Measurements from ENCODE around the gene ZNF532.
"Not testable (repeated sequence)": the region's sequence is repeated elsewhere in the genome, so short reads cannot be mapped to it uniquely, and the experiment has no call there.

Gene ZNF532

DNA sequence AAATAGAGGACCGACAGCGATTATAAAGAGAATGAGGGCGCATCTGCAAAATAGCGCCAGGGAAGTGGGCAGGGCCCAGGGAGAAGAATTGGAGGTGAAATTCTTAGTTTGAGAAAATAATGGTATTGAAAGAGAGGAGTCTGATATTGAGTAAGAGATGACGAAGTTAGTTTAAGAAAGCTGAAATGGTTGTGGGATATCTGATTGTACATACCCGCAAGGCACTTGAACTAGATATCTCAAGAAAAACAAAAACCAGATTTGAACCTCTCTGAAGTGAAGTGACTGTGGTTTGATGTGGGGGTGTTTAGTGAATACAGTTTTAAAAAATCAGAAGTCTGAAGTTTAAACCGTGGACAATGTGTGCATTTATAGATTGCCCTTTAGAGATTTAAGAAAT is 38.9 kb downstream of the ZNF532 start:
- no peak for DNase-seq

DNA sequence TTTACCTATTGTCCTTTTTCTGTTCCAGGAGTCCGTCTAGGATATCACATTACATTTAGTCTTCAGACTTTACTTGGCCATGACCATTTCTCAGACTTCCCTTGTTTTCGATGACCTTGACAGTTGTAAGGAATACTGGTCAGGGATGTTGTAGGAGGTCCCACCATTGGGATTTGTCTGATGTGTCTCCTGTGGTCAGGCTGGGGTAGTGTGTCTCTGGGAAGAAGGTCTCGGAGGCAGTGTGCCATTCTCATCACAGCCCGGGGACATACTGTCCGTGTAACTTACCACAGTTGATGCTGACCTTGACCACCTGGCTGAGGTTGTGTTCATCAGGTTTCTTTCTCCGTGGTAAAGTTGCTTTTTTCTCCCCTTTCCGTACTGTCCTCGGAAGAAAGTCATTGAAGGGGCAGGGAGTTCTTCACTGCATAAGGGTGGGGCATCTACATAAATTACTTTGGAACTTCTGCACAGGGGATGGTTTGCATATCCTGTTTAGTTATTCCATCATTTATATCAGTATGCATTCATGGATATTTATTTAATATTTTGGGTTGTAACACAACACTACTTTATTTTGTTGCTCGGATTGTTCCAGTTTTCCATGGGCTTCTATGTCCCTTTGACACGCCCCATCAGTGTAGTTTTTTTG is 41.2 kb downstream of the ZNF532 start:
- no peak for DNase-seq

DNA sequence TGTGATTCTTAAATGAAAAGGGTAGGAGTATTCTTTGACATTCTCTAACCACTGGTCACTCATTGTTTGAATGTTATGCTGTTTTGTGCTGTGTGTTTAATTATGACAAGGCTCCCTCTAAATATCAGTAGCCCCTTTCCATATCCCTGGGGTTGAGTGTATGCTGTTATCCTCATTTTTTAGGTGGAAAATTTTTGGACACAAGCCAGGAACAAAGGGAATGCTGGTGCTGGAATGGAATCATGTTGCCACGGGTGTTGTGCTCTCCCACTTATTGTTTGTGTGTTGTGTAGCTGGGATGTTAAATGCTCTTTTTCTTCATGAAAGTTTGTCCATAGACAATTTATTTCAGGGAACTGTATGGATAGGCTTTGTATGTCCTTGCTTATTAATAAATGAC is 43.3 kb downstream of the ZNF532 start:
- no peak for DNase-seq

DNA sequence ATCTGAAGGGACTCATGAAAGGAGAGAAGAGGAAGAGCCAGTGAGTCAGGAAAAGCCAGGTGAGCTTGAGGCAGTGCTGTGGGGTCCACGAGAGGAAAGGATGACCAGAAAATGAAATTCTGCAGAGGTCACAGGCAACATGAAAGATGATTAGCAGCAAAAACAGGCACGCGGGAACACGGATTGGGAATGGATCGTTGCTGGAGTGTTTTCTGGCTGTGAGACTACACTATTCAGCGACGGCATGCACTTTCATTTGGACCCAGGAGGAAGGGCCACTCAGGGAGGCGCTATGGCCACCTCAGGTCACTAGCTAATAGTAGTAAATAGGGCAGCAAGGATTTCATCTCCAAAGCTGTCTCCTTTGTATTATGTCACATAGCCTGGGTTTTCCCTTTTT is 44.8 kb downstream of the ZNF532 start:
- DNase-seq, result no peak

DNA sequence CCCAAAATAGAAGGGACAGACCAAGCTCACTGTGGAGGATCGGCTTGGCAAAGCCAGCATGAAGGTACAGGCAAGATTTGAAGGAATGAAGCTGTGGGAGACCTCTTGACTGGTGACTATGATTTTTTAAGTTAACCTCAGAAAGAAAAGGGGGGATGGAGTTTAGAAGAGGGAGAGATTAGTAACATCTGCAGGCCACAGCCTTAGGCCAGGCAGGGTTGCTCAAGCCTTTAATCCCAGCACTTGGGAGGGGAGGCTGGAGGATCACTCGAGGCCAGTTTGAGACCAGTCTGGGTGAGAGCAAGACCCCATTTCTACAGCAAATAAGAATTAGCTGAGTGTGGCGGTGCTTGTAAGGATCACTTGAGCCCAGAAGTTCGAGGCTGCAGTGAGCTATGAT is 46.6 kb downstream of the ZNF532 start:
- no peak for DNase-seq

DNA sequence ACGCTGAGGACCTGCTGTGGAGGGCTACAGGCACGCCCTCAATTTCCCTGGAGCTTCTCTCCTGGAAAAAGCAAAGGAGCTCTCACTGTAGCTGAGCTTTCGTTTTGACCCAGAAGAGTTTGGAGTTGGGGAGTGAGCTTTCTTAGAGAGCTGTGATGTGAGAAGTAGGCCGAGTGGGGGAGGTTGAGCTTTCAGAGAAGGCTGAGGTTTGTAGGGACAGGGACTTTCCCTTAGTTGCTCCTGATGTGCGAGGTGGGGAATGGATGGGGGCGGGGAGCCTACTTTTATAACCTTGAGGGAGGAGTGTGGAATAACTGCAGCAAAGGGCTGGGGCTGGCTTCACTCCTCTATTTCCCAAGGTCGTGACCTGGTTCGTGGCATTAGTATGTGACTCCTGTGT is 47.1 kb downstream of the ZNF532 start:
- DNase-seq, result no peak

DNA sequence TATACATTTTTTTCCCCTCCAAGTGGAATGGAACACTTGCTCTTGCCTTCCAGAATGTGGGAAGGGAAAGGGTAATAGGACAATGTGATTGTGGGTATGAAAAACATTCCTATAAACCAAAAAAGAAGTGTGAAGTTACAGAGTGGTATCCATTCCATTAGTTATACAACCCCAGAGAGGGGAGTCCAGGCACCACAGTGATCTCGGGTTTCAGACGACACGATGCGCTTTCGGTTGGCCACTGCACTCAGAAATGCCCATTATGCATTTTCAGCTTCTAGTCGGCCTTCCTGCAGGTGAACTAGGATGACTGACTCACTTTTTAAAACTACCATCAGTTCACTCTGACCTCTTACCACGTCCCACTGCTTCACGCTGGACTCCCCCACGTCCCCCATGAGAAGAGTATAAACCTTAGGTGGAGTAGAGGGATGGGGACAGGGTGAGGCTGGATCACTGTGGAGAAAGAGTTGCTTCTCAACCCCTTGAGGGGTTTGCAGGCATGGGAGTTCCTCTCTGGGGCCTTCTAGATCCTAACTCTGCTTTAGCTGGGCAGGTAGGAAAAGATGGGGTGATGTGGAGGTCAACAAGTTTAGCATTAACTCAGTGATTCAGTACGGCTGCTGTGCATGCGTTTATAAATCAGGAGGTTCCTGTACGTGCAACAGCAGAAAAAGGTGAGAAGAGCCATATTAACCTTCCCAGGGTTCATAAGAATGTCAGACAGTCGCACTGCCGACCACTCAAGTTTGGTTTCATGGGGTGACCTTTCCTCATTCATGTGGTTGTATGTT is 50.5 kb downstream of the ZNF532 start:
- no peak for DNase-seq

DNA sequence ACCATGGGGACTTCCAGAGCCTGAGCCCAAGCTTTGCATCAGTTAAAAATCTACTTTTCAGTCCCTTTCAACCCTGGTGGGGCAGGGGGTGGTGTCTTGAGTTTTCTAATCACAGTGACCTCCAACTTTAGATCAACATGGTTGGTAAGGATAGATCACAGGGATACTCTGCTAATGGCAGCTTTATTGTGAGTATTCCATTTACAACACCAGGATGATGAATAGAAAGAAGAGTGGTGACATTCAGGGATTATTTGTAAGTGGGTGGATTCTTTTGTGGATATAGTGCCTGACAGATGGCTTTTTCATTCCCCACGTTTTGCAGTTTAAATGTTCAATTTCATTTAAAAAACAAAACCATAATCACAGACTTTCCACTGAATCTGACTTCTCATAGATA is 51.3 kb downstream of the ZNF532 start:
- no peak for DNase-seq

DNA sequence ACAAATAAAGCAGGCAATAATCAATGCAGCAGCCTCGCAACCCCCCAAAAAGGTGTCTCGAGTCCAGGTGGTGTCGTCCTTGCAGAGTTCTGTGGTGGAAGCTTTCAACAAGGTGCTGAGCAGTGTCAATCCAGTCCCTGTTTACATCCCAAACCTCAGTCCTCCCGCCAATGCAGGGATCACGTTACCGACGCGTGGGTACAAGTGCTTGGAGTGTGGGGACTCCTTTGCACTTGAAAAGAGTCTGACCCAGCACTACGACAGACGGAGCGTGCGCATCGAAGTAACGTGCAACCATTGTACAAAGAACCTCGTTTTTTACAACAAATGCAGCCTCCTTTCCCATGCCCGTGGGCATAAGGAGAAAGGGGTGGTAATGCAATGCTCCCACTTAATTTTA is 55.3 kb downstream of the ZNF532 start:
- not testable (repeated sequence) for DNase-seq

DNA sequence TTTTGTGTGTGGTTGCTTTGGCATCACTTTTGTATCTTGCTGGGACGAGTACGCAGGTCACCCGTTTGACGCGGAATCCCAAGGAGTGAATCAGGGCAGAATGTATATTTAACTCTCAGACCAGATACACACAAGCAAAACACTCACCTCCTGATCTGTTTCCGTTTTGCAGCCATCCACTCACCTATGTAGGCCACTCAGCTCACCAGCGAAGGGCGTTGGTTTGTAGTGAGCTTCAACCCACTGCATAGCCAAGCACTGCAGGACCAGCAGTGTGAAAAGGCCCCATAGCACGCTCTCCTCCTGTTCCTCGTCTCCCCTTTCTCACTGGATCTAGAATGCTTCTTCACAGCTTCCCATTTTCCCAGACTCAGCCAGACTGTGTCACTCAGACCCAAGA is 58.3 kb downstream of the ZNF532 start:
- no peak for DNase-seq

DNA sequence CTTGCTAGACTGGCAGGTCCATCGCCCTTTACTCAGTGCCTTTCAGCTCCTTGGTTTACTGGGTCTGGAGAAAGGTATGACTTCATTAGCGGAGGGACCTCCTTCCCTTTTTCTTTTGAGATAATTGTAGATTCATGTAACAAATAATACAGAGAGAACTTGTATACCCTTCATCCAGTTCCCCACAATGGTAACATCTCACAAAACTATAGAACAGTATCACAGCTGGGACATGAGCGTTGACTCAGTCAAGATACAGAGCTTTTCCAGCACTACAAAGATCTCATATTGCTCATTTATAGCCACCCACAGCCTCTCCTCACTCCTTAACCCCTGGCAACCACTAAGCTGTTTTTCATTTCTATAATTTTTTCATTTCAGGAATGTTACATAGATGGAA is 59.8 kb downstream of the ZNF532 start:
- DNase-seq, result no peak

DNA sequence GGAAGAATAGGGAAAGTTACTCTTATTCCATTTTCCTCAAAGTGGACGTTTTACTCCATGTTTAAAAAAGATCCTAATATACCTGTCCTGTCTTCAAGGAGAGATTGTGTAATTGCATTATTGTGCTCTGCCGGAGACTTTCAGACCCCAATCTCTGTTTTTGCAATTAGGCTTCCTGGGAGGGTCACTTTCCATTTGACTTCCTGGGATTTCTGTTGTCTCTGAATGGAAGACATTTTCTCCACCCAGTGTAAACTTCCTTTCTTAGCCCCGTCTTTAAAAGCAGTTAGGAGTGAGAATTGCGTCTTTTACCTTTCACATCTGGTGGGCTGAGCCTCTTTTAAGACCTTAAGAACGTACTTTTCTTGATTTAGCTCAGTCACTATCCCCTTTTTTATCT is 63.0 kb downstream of the ZNF532 start:
- no peak for DNase-seq

DNA sequence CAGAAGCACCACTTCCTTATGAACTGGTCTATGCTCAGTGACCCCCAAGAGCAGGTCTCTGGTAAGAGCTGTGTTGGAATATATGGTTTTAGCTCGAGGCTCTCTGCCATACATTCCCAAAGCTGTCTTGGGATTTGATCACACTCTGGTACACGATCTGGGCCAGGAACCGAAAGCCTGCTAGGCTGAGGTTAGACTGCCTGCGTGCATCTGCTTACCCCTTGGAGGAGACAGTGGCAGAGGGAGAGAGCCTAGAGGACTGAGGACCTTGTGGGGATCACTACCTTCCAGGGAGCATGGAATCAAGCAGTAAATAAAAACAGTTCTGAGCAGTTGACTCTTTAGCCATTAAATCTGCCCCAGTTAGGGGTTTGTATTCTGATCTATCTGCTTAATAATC is 63.7 kb downstream of the ZNF532 start:
- no peak for DNase-seq

DNA sequence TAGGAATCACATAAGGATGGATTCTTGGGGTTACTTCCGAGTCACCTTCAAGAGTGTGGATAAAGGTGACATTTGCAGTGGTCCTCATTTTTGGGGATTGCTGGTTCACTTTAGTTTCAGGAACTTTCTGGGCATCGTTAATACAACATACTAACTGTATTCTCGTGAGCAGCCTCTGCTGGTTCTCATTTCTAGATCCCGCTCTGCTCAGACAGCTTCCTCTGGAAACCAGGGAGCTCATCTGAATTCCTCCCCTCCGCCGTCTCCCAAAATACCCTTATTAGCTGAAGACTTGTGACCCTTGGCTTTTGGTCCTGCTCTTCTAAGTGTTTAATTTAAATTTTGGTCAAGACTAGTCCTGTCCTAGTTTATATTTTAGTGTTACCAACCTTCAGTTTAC is 64.5 kb downstream of the ZNF532 start:
- no peak for DNase-seq

DNA sequence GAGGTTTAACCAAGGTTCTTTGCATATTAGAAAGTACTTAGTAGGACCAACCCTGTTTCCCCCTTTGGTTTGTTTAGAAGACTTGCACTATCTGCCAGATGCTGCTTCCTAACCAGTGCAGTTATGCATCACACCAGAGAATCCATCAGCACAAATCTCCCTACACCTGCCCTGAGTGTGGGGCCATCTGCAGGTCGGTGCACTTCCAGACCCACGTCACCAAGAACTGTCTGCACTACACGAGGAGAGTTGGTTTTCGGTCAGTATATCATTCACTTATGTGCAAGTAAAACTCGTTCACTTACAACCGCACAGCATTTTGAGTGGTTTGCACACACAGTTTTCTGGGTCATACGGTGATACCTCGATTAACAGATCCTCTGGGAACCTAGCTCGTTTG is 69.7 kb downstream of the ZNF532 start:
- DNase-seq, result no peak

DNA sequence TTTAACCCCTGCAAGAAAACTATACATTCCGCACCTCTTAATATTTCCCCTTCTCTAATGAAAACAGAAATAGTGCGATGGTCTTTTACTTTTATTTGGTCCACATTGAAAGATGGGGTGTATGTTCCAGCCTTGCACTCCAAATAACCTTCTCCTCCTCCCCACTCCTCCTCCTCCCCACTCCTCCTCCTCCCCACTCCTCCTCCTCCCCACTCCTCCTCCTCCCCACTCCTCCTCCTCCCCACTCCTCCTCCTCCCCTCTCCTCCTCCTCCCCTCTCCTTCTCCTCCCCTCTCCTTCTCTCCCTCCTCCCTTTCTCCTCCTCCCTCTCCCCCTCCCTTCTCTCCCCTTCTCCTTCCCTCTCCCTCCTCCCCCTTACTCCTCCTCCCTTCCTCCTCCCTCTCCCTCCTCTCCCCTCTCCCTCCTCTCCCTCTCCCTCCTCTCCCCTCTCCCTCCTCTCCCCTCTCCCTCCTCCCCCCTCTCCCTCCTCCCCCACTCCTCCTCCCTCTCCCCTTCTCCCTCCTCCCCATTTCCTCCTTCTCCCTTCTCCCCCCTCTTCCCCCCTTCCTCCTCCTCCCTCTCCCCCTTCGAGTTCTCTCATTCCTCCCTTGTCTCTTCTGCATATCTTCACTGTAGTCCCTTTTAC is 70.4 kb downstream of the ZNF532 start:
- no peak for DNase-seq

DNA sequence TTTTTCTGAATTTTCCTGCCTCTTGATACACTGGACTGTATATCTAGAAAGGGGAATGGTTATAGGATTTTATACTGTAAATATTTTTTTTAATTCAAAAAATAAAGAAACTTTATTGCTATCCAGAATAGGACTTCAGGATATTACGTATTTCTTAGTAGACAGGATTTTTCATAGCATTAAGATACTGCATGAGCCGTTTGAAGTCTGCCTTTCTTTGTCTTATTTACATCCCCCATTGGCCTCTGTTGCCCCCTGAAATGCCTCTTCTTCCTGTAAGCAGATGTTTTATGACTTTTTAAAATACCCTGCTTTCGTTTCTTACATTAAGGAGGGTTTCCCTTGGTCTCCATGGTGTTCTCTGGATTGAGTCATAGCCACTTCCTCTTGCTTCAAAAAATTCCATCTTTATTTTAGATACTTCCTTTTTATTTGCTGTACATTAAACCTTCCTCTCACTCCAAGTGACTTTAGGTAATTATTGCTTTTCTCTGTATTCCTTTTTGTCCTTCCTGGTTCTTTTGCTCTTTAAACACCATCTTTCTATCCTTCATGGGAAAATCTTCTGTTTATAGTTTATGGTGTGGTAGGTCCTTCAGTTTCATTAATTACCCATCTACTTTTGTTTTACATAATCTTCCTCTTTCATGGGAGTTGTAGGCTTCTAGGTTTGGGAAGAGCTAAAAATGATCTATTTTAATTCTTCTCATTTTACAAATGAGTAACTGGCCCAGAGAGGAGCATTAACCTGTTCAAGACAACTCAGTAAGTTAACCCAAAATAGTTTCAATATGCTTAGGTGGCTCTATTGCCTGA is 72.6 kb downstream of the ZNF532 start:
- DNase-seq, result no peak

DNA sequence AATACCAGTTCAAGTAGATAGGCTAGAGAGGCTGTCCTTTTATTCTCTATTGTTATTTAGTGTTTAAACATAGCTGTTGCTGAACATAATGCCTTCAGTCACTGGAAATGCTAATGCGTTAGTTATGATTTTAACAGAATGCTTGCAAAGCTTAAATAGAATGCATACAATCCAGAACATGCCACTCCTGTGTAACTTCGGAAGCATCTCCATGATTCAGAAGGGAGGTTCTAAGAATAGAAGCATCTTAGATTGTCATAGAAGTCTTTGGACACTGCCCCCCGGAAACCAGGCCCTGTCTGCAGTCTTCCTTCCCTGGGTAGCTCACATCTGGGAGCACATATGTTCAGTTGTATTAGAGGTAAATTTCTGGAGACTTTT is 73.2 kb downstream of the ZNF532 start:
- no peak for DNase-seq

DNA sequence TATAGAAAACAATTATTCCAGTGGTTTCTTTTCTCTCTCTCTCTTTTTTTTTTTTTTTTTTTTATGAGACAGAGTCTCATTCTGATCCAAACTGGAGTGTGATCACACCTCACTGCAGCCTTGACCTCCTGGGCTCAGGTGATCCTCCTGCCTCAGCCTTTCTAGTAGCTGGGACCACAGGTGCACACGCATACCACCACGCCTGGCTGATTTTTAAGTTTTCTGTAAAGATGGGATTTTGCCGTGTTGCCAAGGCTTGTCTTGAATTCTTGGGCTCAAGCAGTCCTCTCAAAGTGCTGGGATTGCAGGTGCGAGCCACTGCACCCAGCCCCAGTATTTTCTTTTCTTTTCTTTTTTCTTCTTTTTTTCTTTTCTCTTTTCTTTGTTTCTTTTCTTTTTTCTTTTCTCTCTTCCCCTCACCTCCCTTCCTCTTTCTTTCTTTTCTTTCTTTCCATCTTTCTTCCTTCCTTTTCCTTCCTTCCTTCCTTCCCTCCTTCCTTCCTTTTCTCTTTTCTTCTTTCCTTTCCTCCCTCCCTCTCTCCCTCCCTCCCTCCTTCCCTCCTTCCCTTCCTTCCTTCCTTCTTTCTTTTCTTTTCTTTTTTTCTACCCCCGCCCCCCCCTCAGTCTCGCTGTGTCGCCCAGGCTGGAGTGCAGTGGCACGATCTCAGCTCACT is 76.9 kb downstream of the ZNF532 start:
- DNase-seq, result no peak

DNA sequence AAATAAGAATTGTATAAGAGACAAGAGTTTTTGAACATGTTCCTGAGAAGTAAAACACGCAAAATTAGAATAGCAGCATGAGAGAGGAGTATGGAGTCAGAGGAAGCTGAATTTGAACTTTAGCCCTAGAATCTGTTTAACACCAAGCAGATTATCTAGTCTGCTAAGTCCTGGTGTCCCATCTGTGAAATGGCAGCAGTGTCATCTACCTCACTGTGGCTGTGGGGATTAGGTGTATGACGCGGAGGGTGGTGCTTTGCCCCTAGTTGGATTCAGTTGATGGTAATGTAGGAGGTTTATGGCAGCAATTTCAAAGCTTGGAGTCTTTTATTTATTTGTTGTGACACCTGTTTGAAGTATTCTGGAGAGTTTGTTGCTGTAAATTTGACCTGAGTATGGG is 79.2 kb downstream of the ZNF532 start:
- DNase-seq, result no peak

DNA sequence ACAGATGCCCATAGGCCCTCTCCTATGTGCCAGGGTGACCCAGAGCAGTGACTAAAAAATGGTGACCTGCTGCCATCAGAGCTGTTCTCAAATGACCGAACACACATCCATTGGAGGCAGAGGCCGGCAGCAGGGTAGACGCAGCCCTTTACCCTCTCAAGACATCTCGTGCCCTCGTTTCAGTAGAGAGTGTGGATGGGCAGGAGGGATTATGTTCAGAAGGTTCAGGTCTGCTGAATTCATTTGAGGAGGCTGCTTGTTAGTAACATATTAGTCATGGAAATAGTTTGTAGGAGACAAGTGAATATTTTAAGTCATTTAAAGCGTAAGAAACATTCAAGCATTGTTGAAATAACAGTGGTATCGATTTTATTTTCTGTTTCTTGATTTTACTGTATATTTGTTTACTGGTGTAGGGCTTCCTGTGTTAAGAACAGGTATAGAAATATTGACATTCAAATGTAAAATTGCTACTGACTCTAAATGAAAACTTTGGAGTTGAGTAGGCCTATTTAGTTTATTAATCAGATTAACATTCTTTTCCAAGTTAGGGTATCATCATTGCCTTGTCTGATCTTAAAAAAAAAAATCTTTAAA is 82.6 kb downstream of the ZNF532 start:
- DNase-seq, result no peak

DNA sequence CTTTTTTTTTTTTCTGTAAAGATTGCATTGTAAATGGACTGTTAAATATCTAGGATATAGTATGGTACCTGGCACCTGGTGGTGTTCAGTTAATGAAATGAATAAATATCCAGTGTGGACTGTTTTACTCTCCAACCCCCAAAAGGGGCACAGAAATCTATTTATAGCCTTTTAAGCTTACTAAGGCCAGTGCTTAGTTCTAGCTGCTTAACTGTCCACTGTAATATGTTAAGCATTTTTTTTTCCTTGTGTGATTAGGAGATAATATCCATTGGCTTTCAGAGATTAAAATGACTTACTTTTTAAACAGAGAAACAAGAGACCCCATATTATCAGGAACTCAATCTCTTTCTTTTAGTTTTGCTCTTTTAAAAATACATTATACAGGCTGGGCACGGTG is 84.4 kb downstream of the ZNF532 start:
- no peak for DNase-seq
